ENCODE results near the gene CCDC188.

- no peak for TF ChIP-seq EZH2 (IDR thresholded peaks at IDR 0.05; ENCODE audit: low read length)
- no peak for TF ChIP-seq CTCF (optimal IDR thresholded peaks at IDR 0.05 in 1 of 3, IDR thresholded peaks at IDR 0.05 in 1 of 3, conservative IDR thresholded peaks at IDR 0.05 in 1 of 3; ENCODE audit: extremely low read depth in 1 of 3, insufficient read depth in 2 of 3, low read length in 3 of 3)
These were observed 33.8 kb upstream of the CCDC188 start for GRCh38 chr22:20184501-20185165.

Measured in keratinocyte (primary cell).